ENCODE measurements around the gene ZXDC. TPM values are rescaled to one million over a fixed set of nuclear protein-coding genes. Genes with fewer than 3 reads are reported as not detected.

ZXDC gene
- total RNA-seq, 1 donor from 2014 or later = 19.3 TPM

DNA sequence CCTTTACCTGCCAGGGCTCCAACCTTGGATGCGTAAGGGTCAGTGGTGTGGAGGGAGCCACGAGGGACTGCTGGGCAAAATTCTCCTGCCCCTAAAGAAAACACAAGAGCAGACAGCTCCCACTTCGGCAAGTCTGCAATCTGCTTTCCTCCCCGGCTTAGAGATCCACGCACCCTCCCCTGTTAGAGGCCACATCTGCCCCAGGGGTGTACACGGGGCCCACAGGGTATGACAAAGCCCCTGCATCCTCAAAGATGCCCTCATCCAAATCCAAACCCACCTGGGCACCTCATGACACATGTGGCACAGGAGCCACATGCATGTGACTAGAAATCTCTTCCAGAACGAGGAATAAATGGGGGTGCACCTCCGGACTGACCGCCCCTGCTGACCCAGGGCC lies 25.5 kb downstream of the ZXDC start:
- TF ChIP-seq, protein P1, sequence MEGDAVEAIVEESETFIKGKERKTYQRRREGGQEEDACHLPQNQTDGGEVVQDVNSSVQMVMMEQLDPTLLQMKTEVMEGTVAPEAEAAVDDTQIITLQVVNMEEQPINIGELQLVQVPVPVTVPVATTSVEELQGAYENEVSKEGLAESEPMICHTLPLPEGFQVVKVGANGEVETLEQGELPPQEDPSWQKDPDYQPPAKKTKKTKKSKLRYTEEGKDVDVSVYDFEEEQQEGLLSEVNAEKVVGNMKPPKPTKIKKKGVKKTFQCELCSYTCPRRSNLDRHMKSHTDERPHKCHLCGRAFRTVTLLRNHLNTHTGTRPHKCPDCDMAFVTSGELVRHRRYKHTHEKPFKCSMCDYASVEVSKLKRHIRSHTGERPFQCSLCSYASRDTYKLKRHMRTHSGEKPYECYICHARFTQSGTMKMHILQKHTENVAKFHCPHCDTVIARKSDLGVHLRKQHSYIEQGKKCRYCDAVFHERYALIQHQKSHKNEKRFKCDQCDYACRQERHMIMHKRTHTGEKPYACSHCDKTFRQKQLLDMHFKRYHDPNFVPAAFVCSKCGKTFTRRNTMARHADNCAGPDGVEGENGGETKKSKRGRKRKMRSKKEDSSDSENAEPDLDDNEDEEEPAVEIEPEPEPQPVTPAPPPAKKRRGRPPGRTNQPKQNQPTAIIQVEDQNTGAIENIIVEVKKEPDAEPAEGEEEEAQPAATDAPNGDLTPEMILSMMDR (conservative IDR thresholded peaks at IDR 0.05; ENCODE audit: low read depth, low read length) = no peak
- no peak overlapping the region for H3K4me3 ChIP-seq (ENCODE audit: low read depth, low read length)
- DNase-seq (ENCODE audit: low read depth) = no peak

DNA sequence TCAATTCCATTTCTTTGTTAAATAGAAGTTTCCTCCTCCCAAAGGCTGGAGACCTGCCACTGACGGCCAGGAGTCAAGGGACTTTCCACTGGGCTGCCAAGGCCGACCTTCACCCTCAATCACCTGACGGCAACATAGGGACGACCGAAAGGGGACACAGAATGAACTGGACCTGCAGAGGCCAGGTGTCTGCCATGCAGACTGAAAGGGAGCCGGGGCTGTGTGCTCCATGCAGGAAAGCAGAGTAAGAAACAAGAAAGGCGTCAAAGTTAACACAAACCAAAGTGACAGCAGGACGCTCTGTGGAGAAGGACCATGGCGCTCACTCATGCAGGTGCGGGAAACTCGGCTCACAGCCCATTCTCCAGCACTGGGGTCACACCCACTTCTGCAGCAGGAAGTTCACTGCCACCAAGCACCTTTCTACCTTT lies 26.1 kb downstream of the ZXDC start:
- DNase-seq (ENCODE audit: low read depth) = no peak
- no peak overlapping the region for H3K4me3 ChIP-seq (ENCODE audit: low read depth, low read length)
- TF ChIP-seq, protein P1 (conservative IDR thresholded peaks at IDR 0.05; ENCODE audit: low read depth, low read length) = no peak

DNA sequence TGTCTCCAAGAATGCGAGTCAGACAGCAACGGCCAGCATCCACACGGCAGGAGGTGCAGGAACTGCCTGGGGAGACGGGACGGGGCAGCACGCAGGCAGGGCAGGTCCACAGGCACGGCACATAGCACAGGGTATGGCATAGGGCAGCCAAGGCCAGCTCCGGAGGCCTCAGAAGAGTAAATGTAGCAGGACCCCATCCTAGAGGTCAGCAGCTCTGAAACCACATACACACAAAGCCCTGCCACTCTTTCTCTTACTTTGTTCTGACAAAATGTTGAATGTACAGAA lies 26.9 kb downstream of the ZXDC start:
- no peak for DNase-seq (ENCODE audit: low read depth)
- no peak overlapping the region for H3K4me3 ChIP-seq (ENCODE audit: low read depth, low read length)
- TF ChIP-seq, protein P1 (conservative IDR thresholded peaks at IDR 0.05; ENCODE audit: low read depth, low read length) = no peak

DNA sequence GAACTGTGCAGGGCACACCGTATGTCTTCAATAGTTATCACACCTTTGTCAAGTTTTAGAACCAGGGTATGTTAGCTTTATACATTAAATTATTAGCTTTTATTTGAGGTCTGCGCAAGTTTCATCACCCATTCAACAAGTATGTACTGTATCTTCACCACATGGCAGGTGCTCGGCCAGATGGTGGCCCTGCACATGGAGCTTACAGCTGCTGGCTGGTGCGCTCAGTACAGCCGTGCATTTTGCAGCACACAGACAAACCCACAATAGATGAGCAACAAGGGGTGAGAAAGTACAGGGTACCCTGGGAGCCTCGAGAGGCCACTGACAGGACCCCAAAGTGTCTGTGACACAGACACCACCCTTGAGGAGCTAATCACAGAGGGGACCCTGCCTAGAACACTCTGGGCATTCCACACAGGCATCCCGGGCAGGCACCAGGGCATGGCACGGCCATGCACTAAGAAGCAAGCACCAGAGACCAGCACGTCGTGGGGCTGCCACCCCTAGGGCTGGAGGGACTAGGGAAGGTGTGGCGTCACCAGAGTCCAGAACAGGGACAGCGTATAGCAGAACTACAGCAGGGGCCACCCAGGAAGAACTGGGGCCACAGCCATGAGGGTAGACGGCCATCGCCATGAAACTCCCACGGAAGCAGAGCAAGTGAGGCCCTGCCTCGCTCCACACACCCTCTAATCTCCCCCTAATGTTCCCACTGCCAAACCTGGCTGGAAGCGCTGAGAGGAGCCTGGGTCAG lies 27.4 kb downstream of the ZXDC start:
- TF ChIP-seq, protein P1 (conservative IDR thresholded peaks at IDR 0.05; ENCODE audit: low read depth, low read length) = no peak
- DNase-seq (ENCODE audit: low read depth) = no peak
- H3K4me3 ChIP-seq (ENCODE audit: low read depth, low read length) = no peak overlapping the region

DNA sequence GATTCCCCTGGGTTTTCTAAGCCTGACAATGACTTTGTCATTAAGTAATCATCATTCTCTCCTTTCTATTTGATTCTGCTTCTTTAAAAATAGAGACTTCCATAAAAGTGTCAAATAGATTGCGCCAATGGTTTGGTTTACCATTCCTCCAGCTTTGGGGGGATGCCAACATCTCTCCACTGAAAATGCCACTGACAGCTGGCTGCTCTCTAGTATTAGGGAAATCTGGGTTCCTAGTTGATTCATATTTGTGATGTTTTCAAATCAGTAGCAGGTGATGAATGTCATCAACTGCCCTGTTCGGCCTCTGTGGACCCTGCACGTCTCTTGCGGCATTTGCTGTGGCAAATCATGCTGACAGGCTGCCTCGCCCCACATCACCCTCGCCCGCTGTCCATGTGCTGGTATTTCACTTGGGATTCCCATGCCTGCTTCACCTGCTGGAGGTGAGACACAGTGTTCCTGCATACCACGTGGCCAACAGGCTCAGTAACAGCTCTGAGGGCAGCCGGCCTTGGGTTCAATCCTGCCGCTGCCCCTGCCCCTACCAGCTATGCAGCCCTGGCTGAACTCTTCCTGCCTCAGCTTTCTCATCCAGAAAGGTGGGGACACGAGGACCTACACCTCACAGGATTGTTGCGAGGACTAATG lies 28.1 kb downstream of the ZXDC start:
- H3K4me3 ChIP-seq (ENCODE audit: low read depth, low read length) = no peak overlapping the region
- TF ChIP-seq, protein P1 (conservative IDR thresholded peaks at IDR 0.05; ENCODE audit: low read depth, low read length) = no peak
- no peak for DNase-seq (ENCODE audit: low read depth)

DNA sequence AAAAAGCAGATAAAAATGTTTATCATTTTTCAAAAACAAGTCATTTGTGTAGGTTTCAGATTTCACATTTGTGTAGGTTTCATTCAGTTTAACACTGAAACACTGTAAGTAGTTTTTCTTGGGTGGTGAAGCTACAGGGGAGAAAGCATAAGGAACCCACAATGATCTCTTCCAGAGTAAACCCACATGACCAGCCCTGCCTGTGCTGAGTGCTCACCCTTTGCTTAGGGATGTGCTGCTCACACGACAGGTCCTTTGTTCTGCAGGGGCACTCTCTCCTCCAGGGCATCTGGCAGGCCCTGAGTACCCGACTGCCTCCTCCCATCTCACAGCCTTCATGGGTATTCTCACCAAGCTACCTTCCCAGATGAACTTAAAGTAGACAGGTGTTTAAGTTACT lies 28.9 kb downstream of the ZXDC start:
- TF ChIP-seq, protein P1 (conservative IDR thresholded peaks at IDR 0.05; ENCODE audit: low read depth, low read length) = no peak
- no peak for DNase-seq (ENCODE audit: low read depth)
- H3K4me3 ChIP-seq (ENCODE audit: low read depth, low read length) = no peak overlapping the region

DNA sequence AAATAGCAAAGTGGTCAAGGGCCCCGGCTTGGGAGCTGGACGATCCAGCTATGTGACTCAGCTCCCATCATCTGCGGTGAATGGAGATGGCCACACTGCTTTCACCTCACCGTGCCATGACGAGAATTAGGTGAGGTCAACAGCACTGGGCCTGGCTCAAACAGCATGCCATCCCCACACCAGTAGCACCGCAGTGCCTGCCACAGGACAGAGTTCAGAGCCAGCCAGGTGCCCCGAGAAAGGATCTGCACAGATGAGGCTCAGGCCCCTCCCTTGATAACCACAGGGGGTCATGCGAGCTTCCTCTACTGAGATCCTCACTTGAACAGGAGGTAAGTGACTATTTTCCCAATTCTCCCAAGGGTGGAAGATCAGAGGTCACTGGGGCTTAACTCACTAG lies 29.4 kb downstream of the ZXDC start:
- DNase-seq (ENCODE audit: low read depth) = no peak
- TF ChIP-seq, protein P1 (conservative IDR thresholded peaks at IDR 0.05; ENCODE audit: low read depth, low read length) = no peak
- no peak overlapping the region for H3K4me3 ChIP-seq (ENCODE audit: low read depth, low read length)
